M059J (cell line): Measurements from ENCODE around the gene GPD1. TPM values are rescaled to one million over a fixed set of nuclear protein-coding genes. Genes with fewer than 3 reads are reported as not detected.
"Not testable (repeated sequence)": the region's sequence is repeated elsewhere in the genome, so short reads cannot be mapped to it uniquely, and the experiment has no call there.

Experiments
- DNase-seq: peaks from one replicate; pipeline ENCODE4 v3.0.0-alpha.2; 2012; ENCODE audit warnings: low read depth
- total RNA-seq: library from RNA; depleted of rRNA; stranded (reverse); fragments of >200 nt; shearing (Covaris generic); gene quantifications from 2 replicates; pipeline ENCODE4 v1.2.3, GENCODE V29; 2014

GPD1 gene
- total RNA-seq, 1 experiment from 2014 or later = 0.20 TPM

GRCh38 chr12:50073712-50074111 is 30.1 kb upstream of the GPD1 start:
- no peak for DNase-seq

- peak; percentile 82 for DNase-seq
Observed at GRCh38 chr12:50074936-50075807, 28.6 kb upstream of the GPD1 start.

GRCh38 chr12:50075808-50076170 is 28.0 kb upstream of the GPD1 start:
- DNase-seq = no peak

GRCh38 chr12:50077099-50077498 is 26.7 kb upstream of the GPD1 start:
- no peak for DNase-seq

GRCh38 chr12:50078281-50078680 is 25.5 kb upstream of the GPD1 start:
- DNase-seq = no peak

- DNase-seq = no peak
Observed at GRCh38 chr12:50079771-50080170, 24.0 kb upstream of the GPD1 start.

- DNase-seq = no peak
Observed at GRCh38 chr12:50081096-50081808, 22.6 kb upstream of the GPD1 start.

- no peak for DNase-seq
Observed at GRCh38 chr12:50082644-50083043, 21.2 kb upstream of the GPD1 start.

GRCh38 chr12:50083301-50083700 is 20.5 kb upstream of the GPD1 start:
- DNase-seq = no peak

GRCh38 chr12:50084409-50084774 is 19.4 kb upstream of the GPD1 start:
- DNase-seq = not testable (repeated sequence)

- peak; percentile 88 for DNase-seq
Observed at GRCh38 chr12:50084775-50085614, 18.8 kb upstream of the GPD1 start, which contains the start of gene SMARCD1. Gene SMARCD1 (plus strand): TSS chr12:50085342. CDS start chr12:50085370, 28 bp downstream.

GRCh38 chr12:50085615-50086072 is 18.2 kb upstream of the GPD1 start:
- DNase-seq = no peak

GRCh38 chr12:50086148-50086547 is 17.7 kb upstream of the GPD1 start:
- DNase-seq = no peak

GRCh38 chr12:50087151-50087550 is 16.7 kb upstream of the GPD1 start:
- no peak for DNase-seq

GRCh38 chr12:50087995-50088394 is 15.8 kb upstream of the GPD1 start:
- DNase-seq = peak; percentile 37

GRCh38 chr12:50088577-50089335 is 15.1 kb upstream of the GPD1 start:
- peak; percentile 64 for DNase-seq

- no peak for DNase-seq
Observed at GRCh38 chr12:50089730-50090129, 14.1 kb upstream of the GPD1 start.

GRCh38 chr12:50090391-50090790 is 13.4 kb upstream of the GPD1 start:
- no peak for DNase-seq

GRCh38 chr12:50097952-50098351 is 5.9 kb upstream of the GPD1 start:
- no peak for DNase-seq

- DNase-seq = peak; percentile 41
Observed at GRCh38 chr12:50099302-50100008, 4.4 kb upstream of the GPD1 start.

- no peak for DNase-seq
Observed at GRCh38 chr12:50100561-50100960, 3.2 kb upstream of the GPD1 start.
